ENCODE results near the gene FLNA.
A peak's percentile ranks its signal among the peaks of the same experiment; 100 is the strongest.

FLNA gene

GRCh38 chrX:154372612-154373022 lies 1.8 kb downstream of the FLNA start:
- DNase-seq: no peak

GRCh38 chrX:154371789-154372300 lies 2.6 kb downstream of the FLNA start:
- DNase-seq: no peak

- DNase-seq: peak; percentile 89
Measured at GRCh38 chrX:154371017-154371788, 3.2 kb downstream of the FLNA start.

- DNase-seq: no peak
Measured at GRCh38 chrX:154370300-154371016, 4.0 kb downstream of the FLNA start.

GRCh38 chrX:154369449-154370299 lies 4.8 kb downstream of the FLNA start:
- peak; percentile 72 for DNase-seq

GRCh38 chrX:154368630-154369448 lies 5.6 kb downstream of the FLNA start:
- peak; percentile 30 for DNase-seq

- no peak for DNase-seq
Measured at GRCh38 chrX:154367474-154368308, 6.7 kb downstream of the FLNA start.

GRCh38 chrX:154366666-154367055 lies 7.8 kb downstream of the FLNA start:
- DNase-seq: no peak

GRCh38 chrX:154365997-154366665 lies 8.3 kb downstream of the FLNA start:
- DNase-seq: no peak

GRCh38 chrX:154365052-154365600 lies 9.3 kb downstream of the FLNA start:
- no peak for DNase-seq

- DNase-seq: no peak
Measured at GRCh38 chrX:154363706-154364439, 10.6 kb downstream of the FLNA start.

GRCh38 chrX:154362085-154362742 lies 12.2 kb downstream of the FLNA start:
- no peak for DNase-seq

GRCh38 chrX:154360155-154360713 lies 14.2 kb downstream of the FLNA start:
- DNase-seq: no peak

- DNase-seq: no peak
Measured at GRCh38 chrX:154359362-154360154, 14.9 kb downstream of the FLNA start.

GRCh38 chrX:154358829-154359228 lies 15.6 kb downstream of the FLNA start:
- DNase-seq: no peak

GRCh38 chrX:154358011-154358410 lies 16.4 kb downstream of the FLNA start:
- no peak for DNase-seq

GRCh38 chrX:154357205-154357604 lies 17.2 kb downstream of the FLNA start:
- no peak for DNase-seq

- no peak for DNase-seq
Measured at GRCh38 chrX:154356596-154356995, 17.8 kb downstream of the FLNA start.

All from NCI-H2227 treated with DMSO at 0.1 percent for 48 hours (cell line).